Ramos (cell line): ENCODE measurements around the gene PAFAH2.

ENCODE experiments used
- in situ Hi-C: fragments of 300-500 bp; cut with MboI; formaldehyde crosslinking; loops from one replicate; pipeline ENCODE4 v1.14.3; 2022; ENCODE audit warnings: low sequenced_read_pairs; ENCODE audit not compliant: unreplicated experiment

The PAFAH2 gene

GRCh38 chr1:26015358-26015757, 17.5 kb upstream of the PAFAH2 start:
- in situ Hi-C loops = no loop called here

GRCh38 chr1:26014179-26014578, 16.3 kb upstream of the PAFAH2 start:
- in situ Hi-C loops = no loop called here

- in situ Hi-C loops = no loop called here
Measured at GRCh38 chr1:26012864-26013263, 15.0 kb upstream of the PAFAH2 start.

- in situ Hi-C loops = no loop called here
Measured at GRCh38 chr1:26010825-26011224, 13.0 kb upstream of the PAFAH2 start.

- in situ Hi-C loops = loop anchor here (10.0 kb wide), 1 partner anchor 185 kb away; no protein-coding TSS in a partner anchor
Measured at GRCh38 chr1:26009796-26010447, 12.1 kb upstream of the PAFAH2 start.

GRCh38 chr1:26006710-26007109, 8.8 kb upstream of the PAFAH2 start:
- in situ Hi-C loops = loop anchor here (10.0 kb wide), 1 partner anchor 182 kb away; no protein-coding TSS in a partner anchor

GRCh38 chr1:26005434-26006105, 7.7 kb upstream of the PAFAH2 start:
- in situ Hi-C loops = loop anchor here (10.0 kb wide), 1 partner anchor 181 kb away; no protein-coding TSS in a partner anchor

- in situ Hi-C loops = loop anchor here (10.0 kb wide), 1 partner anchor 179 kb away; no protein-coding TSS in a partner anchor
Measured at GRCh38 chr1:26003756-26004155, 5.9 kb upstream of the PAFAH2 start.

GRCh38 chr1:26003262-26003661, 5.4 kb upstream of the PAFAH2 start:
- in situ Hi-C loops = loop anchor here (10.0 kb wide), 1 partner anchor 178 kb away; no protein-coding TSS in a partner anchor

GRCh38 chr1:25999041-25999800, 1.4 kb upstream of the PAFAH2 start:
- in situ Hi-C loops = loop anchor here (5.0 kb wide), 1 partner anchor 102 kb away; no protein-coding TSS in a partner anchor

- in situ Hi-C loops = loop anchor here (5.0 kb wide), 1 partner anchor 100 kb away; no protein-coding TSS in a partner anchor
Measured at GRCh38 chr1:25996966-25997827, 666 bp downstream of the PAFAH2 start.

GRCh38 chr1:25994402-25995150, 3.3 kb downstream of the PAFAH2 start:
- in situ Hi-C loops = loop anchor here (5.0 kb wide), 1 partner anchor 97 kb away; no protein-coding TSS in a partner anchor

GRCh38 chr1:25993197-25993951, 4.5 kb downstream of the PAFAH2 start:
- in situ Hi-C loops = no loop called here

- in situ Hi-C loops = no loop called here
Measured at GRCh38 chr1:25992689-25993171, 5.1 kb downstream of the PAFAH2 start.

GRCh38 chr1:25991937-25992688, 5.8 kb downstream of the PAFAH2 start:
- in situ Hi-C loops = no loop called here

GRCh38 chr1:25990702-25991395, 7.0 kb downstream of the PAFAH2 start:
- in situ Hi-C loops = no loop called here

- in situ Hi-C loops = no loop called here
Measured at GRCh38 chr1:25990251-25990650, 7.6 kb downstream of the PAFAH2 start.
